H1 (cell line): ENCODE data around the gene APLP2. TPM values are rescaled to one million over a fixed set of nuclear protein-coding genes. Genes with fewer than 3 reads are reported as not detected.

Source experiments
- CTCF ChIA-PET: fragments of 300-600 bp; sonication (Branson Sonifier 250); formaldehyde crosslinking; loops from one replicate; lab custom pipeline; 2021; ENCODE audit not compliant: partially characterized antibody; lab: Charles Lee
- POLR2A ChIA-PET: fragments of 300-600 bp; sonication (Branson Sonifier 250); formaldehyde crosslinking; loops from one replicate; lab custom pipeline; 2021; ENCODE audit warnings: inconsistent platforms; ENCODE audit not compliant: partially characterized antibody; lab: Charles Lee
- DNase-seq, 2 experiments: peaks; one replicate each; pipeline versions ENCODE4 v3.0.0 to v3.0.0-alpha.2; 2010 to 2022; ENCODE audit warnings: low spot score in 2 of 2, low read depth in 1 of 2, mixed read lengths in 1 of 2
- FAIRE-seq: peaks from 2 replicates; lab custom pipeline; 2011; peaks lifted over from hg19 to GRCh38; lab: Jason Lieb, UNC
- H2AFZ ChIP-seq: 2 replicates; pipeline ENCODE4 v1.8.1; 2012; ENCODE audit warnings: low read length, inconsistent platforms
- H2AK5ac ChIP-seq: 2 replicates; pipeline ENCODE4 v1.6.1; 2013; ENCODE audit warnings: low read depth, low read length
- H2BK120ac ChIP-seq: replicated peaks from 2 replicates; pipeline ENCODE3; 2013; ENCODE audit warnings: low read depth, low read length, inconsistent platforms
- H2BK12ac ChIP-seq: 2 replicates; pipeline ENCODE4 v1.6.1; 2013; ENCODE audit warnings: low read depth, low read length
- H2BK15ac ChIP-seq: 2 replicates; pipeline ENCODE4 v1.6.1; 2013; ENCODE audit warnings: low read length
- H2BK20ac ChIP-seq: 2 replicates; pipeline ENCODE4 v1.6.1; 2013; ENCODE audit warnings: low read length
- H2BK5ac ChIP-seq: 2 replicates; pipeline ENCODE4 v1.6.1; 2013; ENCODE audit warnings: low read depth, low read length
- H3K14ac ChIP-seq: 2 replicates; pipeline ENCODE4 v1.6.1; 2013; ENCODE audit warnings: inconsistent platforms; ENCODE audit not compliant: insufficient read length
- H3K18ac ChIP-seq: 2 replicates; pipeline ENCODE4 v1.6.1; 2013; ENCODE audit warnings: low read length; ENCODE audit errors: extremely low read depth
- H3K23ac ChIP-seq: 2 replicates; pipeline ENCODE4 v1.6.1; 2013; ENCODE audit warnings: inconsistent platforms; ENCODE audit not compliant: insufficient read length
- H3K23me2 ChIP-seq: 2 replicates; pipeline ENCODE4 v1.6.1; 2013; ENCODE audit warnings: low read depth, low read length
- H3K27ac ChIP-seq: 2 replicates; pipeline ENCODE4 v1.6.1; 2011; ENCODE audit warnings: low read depth, low read length, inconsistent platforms
- H3K27me3 ChIP-seq, 4 experiments: replicated peaks in 1 of 4; 1 replicate in 1 of 4; 2 replicates in 3 of 4; pipeline versions ENCODE4 v1.6.1 to v1.8.1; 2011 to 2013; ENCODE audit warnings: low read length in 3 of 4, mild to moderate bottlenecking in 3 of 4, inconsistent platforms in 2 of 4, mixed read lengths in 2 of 4, moderate library complexity in 1 of 4; ENCODE audit not compliant: control insufficient read depth in 3 of 4, insufficient read depth in 3 of 4; ENCODE audit errors: extremely low read depth in 1 of 4
- H3K36me3 ChIP-seq, 4 experiments: 2 replicates each; pipeline versions ENCODE4 v1.6.1 to v1.8.1; 2011 to 2013; ENCODE audit warnings: mild to moderate bottlenecking in 4 of 4, low read length in 3 of 4, moderate library complexity in 2 of 4, control low read depth in 1 of 4, inconsistent platforms in 1 of 4; ENCODE audit not compliant: insufficient read depth in 4 of 4, control insufficient read depth in 2 of 4
- H3K4ac ChIP-seq: replicated peaks from 2 replicates; pipeline ENCODE3; 2013; ENCODE audit warnings: low read length, low read depth, mixed read lengths, inconsistent platforms; ENCODE audit not compliant: insufficient read length
- H3K4me1 ChIP-seq, 4 experiments: replicated peaks in 1 of 4; 1 replicate in 1 of 4; 2 replicates in 3 of 4; pipeline versions ENCODE4 v1.6.1 to v1.8.1; 2011 to 2013; ENCODE audit warnings: low read length in 3 of 4, inconsistent platforms in 2 of 4, mixed read lengths in 1 of 4; ENCODE audit not compliant: insufficient read depth in 4 of 4, control insufficient read depth in 3 of 4
- H3K4me2 ChIP-seq, 2 experiments: 2 replicates each; pipeline versions ENCODE4 v1.6.1 to v1.8.1; 2011 to 2013; ENCODE audit warnings: low read depth in 2 of 2, low read length in 2 of 2, control low read depth in 1 of 2, inconsistent platforms in 1 of 2, mild to moderate bottlenecking in 1 of 2; ENCODE audit not compliant: insufficient read depth in 1 of 2
- H3K4me3 ChIP-seq, 4 experiments: fragments of 200-600, 300-600 bp in 1 of 4; sonication (generic), shearing (Covaris generic), sonication (Bioruptor Twin) in 1 of 4; 2 replicates each; pipeline versions ENCODE4 v1.5.1 to v1.8.1; 2011 to 2016; ENCODE audit warnings: low read length in 4 of 4, low read depth in 3 of 4, control low read depth in 2 of 4, inconsistent platforms in 2 of 4, mild to moderate bottlenecking in 2 of 4, mixed read lengths in 1 of 4, moderate library complexity in 1 of 4; ENCODE audit not compliant: insufficient read depth in 2 of 4; ENCODE audit errors: extremely low read depth in 1 of 4
- H3K56ac ChIP-seq: replicated peaks from 2 replicates; pipeline ENCODE3; 2013; ENCODE audit warnings: low read depth, mild to moderate bottlenecking, mixed read lengths, low read length, inconsistent platforms; ENCODE audit not compliant: insufficient read length
- H3K79me1 ChIP-seq: 2 replicates; pipeline ENCODE4 v1.6.1; 2013; ENCODE audit warnings: low read depth, low read length, control low read depth
- H3K79me2 ChIP-seq, 2 experiments: 2 replicates each; pipeline versions ENCODE4 v1.6.1 to v1.8.1; 2012 to 2013; ENCODE audit warnings: low read length in 2 of 2, mild to moderate bottlenecking in 2 of 2, inconsistent platforms in 1 of 2; ENCODE audit not compliant: insufficient read depth in 2 of 2, control insufficient read depth in 1 of 2
- H3K9ac ChIP-seq, 4 experiments: replicated peaks in 1 of 4; 1 replicate in 1 of 4; 2 replicates in 3 of 4; pipeline versions ENCODE4 v1.6.1 to v1.8.1; 2011 to 2013; ENCODE audit warnings: low read depth in 3 of 4, low read length in 3 of 4, control low read depth in 2 of 4, mild to moderate bottlenecking in 2 of 4, moderate library complexity in 2 of 4, inconsistent platforms in 1 of 4; ENCODE audit errors: extremely low read depth in 1 of 4
- H3K9me3 ChIP-seq, 2 experiments: 2 replicates each; pipeline versions ENCODE4 v1.6.1 to v1.8.1; 2012 to 2013; ENCODE audit warnings: mild to moderate bottlenecking in 2 of 2, moderate library complexity in 2 of 2, control low read depth in 1 of 2, inconsistent platforms in 1 of 2, low read depth in 1 of 2, low read length in 1 of 2, mixed read lengths in 1 of 2; ENCODE audit not compliant: insufficient read depth in 2 of 2
- H4K20me1 ChIP-seq, 2 experiments: replicated peaks in 1 of 2; 2 replicates each; pipeline versions ENCODE3 to v1.8.1; 2011 to 2013; ENCODE audit warnings: inconsistent platforms in 2 of 2, low read length in 2 of 2, mild to moderate bottlenecking in 1 of 2; ENCODE audit not compliant: insufficient read depth in 2 of 2, control insufficient read depth in 1 of 2
- H4K5ac ChIP-seq: 2 replicates; pipeline ENCODE4 v1.6.1; 2013; ENCODE audit warnings: low read length, low read depth, mixed read lengths, inconsistent platforms; ENCODE audit not compliant: insufficient read length
- H4K8ac ChIP-seq: 2 replicates; pipeline ENCODE4 v1.8.0; 2013; ENCODE audit warnings: mild to moderate bottlenecking, moderate library complexity, low read length, inconsistent platforms; ENCODE audit not compliant: insufficient read depth; ENCODE audit errors: extremely low read depth
- H4K91ac ChIP-seq: replicated peaks from 2 replicates; pipeline ENCODE3; 2013; ENCODE audit warnings: low read length, mixed read lengths, inconsistent platforms; ENCODE audit not compliant: insufficient read length
- BRCA1 ChIP-seq: IDR thresholded peaks from 2 replicates; pipeline ENCODE4 v1.6.1; 2012; ENCODE audit warnings: low read depth, low read length, improper control_type of control experiment
- CEBPB ChIP-seq: IDR thresholded peaks from 2 replicates; pipeline ENCODE4 v1.6.1; 2012; ENCODE audit warnings: low read depth, low read length
- CTCF ChIP-seq, 3 experiments: IDR thresholded peaks; 1 replicate in 2 of 3; 2 replicates in 1 of 3; pipeline versions ENCODE4 v1.5.1 to v1.6.1; 2011; ENCODE audit warnings: low read length in 3 of 3, mild to moderate bottlenecking in 3 of 3, inconsistent platforms in 2 of 3, low read depth in 1 of 3, moderate library complexity in 1 of 3; ENCODE audit not compliant: insufficient read depth in 1 of 3; ENCODE audit errors: control extremely low read depth in 1 of 3
- SP2 ChIP-seq: IDR thresholded peaks from 2 replicates; pipeline ENCODE4 v1.6.1; 2012; ENCODE audit warnings: mild to moderate bottlenecking, low read length, inconsistent platforms
- TAF7 ChIP-seq: optimal IDR thresholded peaks from 2 replicates; pipeline ENCODE3; 2011; ENCODE audit warnings: low read depth, mild to moderate bottlenecking, inconsistent platforms, low read length, moderate library complexity, borderline replicate concordance
- TBP ChIP-seq: IDR thresholded peaks from 2 replicates; pipeline ENCODE4 v1.6.1; 2011; ENCODE audit warnings: low read depth, low read length, improper control_type of control experiment
- YY1 ChIP-seq: IDR thresholded peaks from 2 replicates; pipeline ENCODE4 v1.6.1; 2011; ENCODE audit warnings: low read depth, mild to moderate bottlenecking, low read length
- ZNF274 ChIP-seq: IDR thresholded peaks from 2 replicates; pipeline ENCODE4 v1.7.0; 2012; ENCODE audit warnings: low read length, borderline replicate concordance; ENCODE audit errors: extremely low read depth
- WGBS, 2 experiments: shearing (Covaris generic) in 1 of 2; methylation state at CpG; one replicate each; pipeline versions ENCODE4 v1.1.6 to v1.1.7; 2013 to 2015; ENCODE audit warnings: low lambda C conversion rate in 2 of 2, mixed read lengths in 2 of 2, inconsistent platforms in 1 of 2, low coverage in 1 of 2, missing lambda C conversion rate in 1 of 2; ENCODE audit not compliant: insufficient replicate concordance in 2 of 2, insufficient coverage in 1 of 2, insufficient read length in 1 of 2; ENCODE audit errors: extremely low coverage in 1 of 2, missing lambda C conversion rate in 1 of 2; 5-methylcytosine and 5-hydroxymethylcytosine counted together
- polyA plus RNA-seq, 7 experiments: library from polyadenylated mRNA; depleted of rRNA in 3 of 7; stranded (reverse) in 5 of 7; unstranded in 2 of 7; fragments of >200 nt in 5 of 7; fragments of 200-250 nt in 2 of 7; gene quantifications; 1 replicate in 5 of 7; 2 replicates in 1 of 7; 4 replicates in 1 of 7; pipeline versions ENCODE4 v1.2.1 to v1.2.3, GENCODE V29; 2011 to 2013; ENCODE audit warnings: missing spikeins in 2 of 7, mixed read lengths in 2 of 7
- total RNA-seq: library from RNA; stranded (reverse); fragmentation: NEBNext Ultra II Directional; extraction: Animal tissue kit (Norgen Biotek cat#: 25700); gene quantifications from 2 replicates; pipeline ENCODE4 v1.2.1, GENCODE V29; 2021

Gene APLP2
- total and polyA plus RNA-seq, 2 of the 8 experiments (the other 6 are each of a cell fraction or from before 2014, with no cell fraction given) = 222 to 315 TPM

- WGBS, 2 experiments = 90% methylated on average over 2 of the region's 2 CpGs; no CpG with 5 or more reads in 1 of the 2 experiments
- Histone ChIP-seq H3K79me1 (peaks cover 7% of the 10 kb centered on the region), H2BK5ac (no peak overlapping the region), H3K9me3 (peaks cover 0 to 10% of the 10 kb centered on the region in 2 experiments; a peak in 2 of 4 replicates), H3K36me3 (peaks cover 0 to 5% (median 0%) of the 10 kb centered on the region in 4 experiments; a peak in 1 of 8 replicates), H4K8ac (no peak overlapping the region), H4K20me1 (peaks cover 0 to 7% of the 10 kb centered on the region in 2 experiments), H2BK15ac (no peak overlapping the region), H2BK120ac (no peak overlapping the region), H3K79me2 (peaks cover 8 to 84% of the 10 kb centered on the region in 2 experiments; a peak in 3 of 4 replicates), H3K4me2 (no peak overlapping the region), H3K23ac (no peak overlapping the region), H3K9ac (no peak overlapping the region), H3K4me1 (no peaks in the 10 kb centered on the region), H4K91ac (no peak overlapping the region), H3K56ac (no peak overlapping the region), H4K5ac (no peak overlapping the region), H2BK12ac (no peak overlapping the region), H3K4ac (no peak overlapping the region), H3K14ac (no peak overlapping the region), H3K4me3 (no peak overlapping the region), H3K18ac (no peak overlapping the region), H2BK20ac (no peak overlapping the region), H3K23me2 (no peaks in the 10 kb centered on the region), H2AFZ (no peak overlapping the region), H3K27ac (no peak overlapping the region), H3K27me3 (no peaks in the 10 kb centered on the region), H2AK5ac (no peak overlapping the region)
- POLR2A ChIA-PET = interaction anchor here (2.4 kb wide), 1 partner anchor 26 kb away, joined by 9 read pairs; the partner anchor contains the start of gene APLP2
- CTCF ChIA-PET = no interaction called here
- TF ChIP-seq BRCA1 = no peak
- TF ChIP-seq TAF7 = no peak
- no peak for TF ChIP-seq SP2
- no peak for TF ChIP-seq CEBPB
- no peak for TF ChIP-seq TBP
- TF ChIP-seq CTCF (IDR thresholded peaks at IDR 0.05; ENCODE audit: control extremely low read depth in 1 of 3, insufficient read depth in 1 of 3, low read depth in 1 of 3, low read length in 3 of 3) = no peak
- TF ChIP-seq ZNF274 = no peak
- no peak for TF ChIP-seq YY1
- no peak for DNase-seq
- no peak for FAIRE-seq
Measured at GRCh38 chr11:130096823-130097222, 27.1 kb downstream of the APLP2 start.
